ENCODE measurements around the gene MAPK13. TPM values are rescaled to one million over a fixed set of nuclear protein-coding genes. Genes with fewer than 3 reads are reported as not detected.
"Not testable (repeated sequence)": the region's sequence is repeated elsewhere in the genome, so short reads cannot be mapped to it uniquely, and the experiment has no call there.

MAPK13 gene
- total and polyA plus RNA-seq, 4 experiments from 2014 or later: 29.1 to 36.8 (median 30.0) TPM

GRCh38 chr6:36128793-36129192 is 1.5 kb upstream of the MAPK13 start:
- no peak overlapping the region for H3K4me3 ChIP-seq (ENCODE audit: low read length in 2 of 2)
- no peak for DNase-seq
- Mint-ChIP-seq H3K4me1 (peaks cover 46 to 77% (median 61%) of the 10 kb centered on the region in 4 donors), H3K9me3 (no peaks in the 10 kb centered on the region), H3K27ac (peak overlapping the region in 3 of 7 donors; percentile 10 to 90 (median 86)), H3K27me3 (no peaks in the 10 kb centered on the region), H3K4me3 (peak overlapping the region in 6 of 8 donors; percentile 67 to 75 (median 70)), H3K36me3 (peaks cover 10 to 13% of the 10 kb centered on the region in 2 donors)
- ChIA-PET POLR2A (ENCODE audit: partially characterized antibody) (no interaction called here), CTCF (ENCODE audit: partially characterized antibody) (no interaction called here)
- H3K27me3 ChIP-seq (ENCODE audit: insufficient read depth, low read length): no peaks in the 10 kb centered on the region
- intact Hi-C loops (cut with micrococcal nuclease): no loop called here
- peaks cover 73% of the 10 kb centered on the region for H3K4me1 ChIP-seq (ENCODE audit: insufficient read depth, low read length)
- H3K36me3 ChIP-seq (ENCODE audit: insufficient read depth, low read length): no peaks in the 10 kb centered on the region
- no peak overlapping the region for H3K27ac ChIP-seq (ENCODE audit: low read depth, low read length)
- no peaks in the 10 kb centered on the region for H3K9me3 ChIP-seq (ENCODE audit: control insufficient read depth in 1 of 2, low read length in 2 of 2)

- ChIA-PET CTCF (ENCODE audit: partially characterized antibody) (interaction anchor here (0.7 to 4.7 kb wide), 2 partner anchors 7 to 34 kb away, joined by 4 to 58 read pairs; no protein-coding TSS in a partner anchor), POLR2A (ENCODE audit: partially characterized antibody) (interaction anchor here (1.0 to 5.0 kb wide), 5 partner anchors 7 to 102 kb away, joined by 4 to 93 read pairs (median 37); partner anchors contain the start of genes BRPF3 and MAPK14)
- H3K4me3 ChIP-seq (ENCODE audit: low read length in 2 of 2); H3K27me3 ChIP-seq (ENCODE audit: insufficient read depth, low read length); H3K27me3 Mint-ChIP-seq; H3K9me3 ChIP-seq (ENCODE audit: control insufficient read depth in 1 of 2, low read length in 2 of 2); intact Hi-C loops (cut with micrococcal nuclease); H3K9me3 Mint-ChIP-seq; DNase-seq; H3K36me3 ChIP-seq (ENCODE audit: insufficient read depth, low read length); H3K27ac ChIP-seq (ENCODE audit: low read depth, low read length): not testable (repeated sequence)
- Mint-ChIP-seq H3K4me1 (peaks cover 45 to 73% (median 58%) of the 10 kb centered on the region in 4 donors), H3K36me3 (peaks cover 13 to 14% of the 10 kb centered on the region in 2 donors), H3K27ac (peak overlapping the region in 5 of 7 donors; percentile 10 to 93 (median 86)), H3K4me3 (peak overlapping the region; percentile 15 to 88 (median 70))
- H3K4me1 ChIP-seq (ENCODE audit: insufficient read depth, low read length): peaks cover 70% of the 10 kb centered on the region
Observed at GRCh38 chr6:36129334-36129733, 979 bp upstream of the MAPK13 start.

DNA sequence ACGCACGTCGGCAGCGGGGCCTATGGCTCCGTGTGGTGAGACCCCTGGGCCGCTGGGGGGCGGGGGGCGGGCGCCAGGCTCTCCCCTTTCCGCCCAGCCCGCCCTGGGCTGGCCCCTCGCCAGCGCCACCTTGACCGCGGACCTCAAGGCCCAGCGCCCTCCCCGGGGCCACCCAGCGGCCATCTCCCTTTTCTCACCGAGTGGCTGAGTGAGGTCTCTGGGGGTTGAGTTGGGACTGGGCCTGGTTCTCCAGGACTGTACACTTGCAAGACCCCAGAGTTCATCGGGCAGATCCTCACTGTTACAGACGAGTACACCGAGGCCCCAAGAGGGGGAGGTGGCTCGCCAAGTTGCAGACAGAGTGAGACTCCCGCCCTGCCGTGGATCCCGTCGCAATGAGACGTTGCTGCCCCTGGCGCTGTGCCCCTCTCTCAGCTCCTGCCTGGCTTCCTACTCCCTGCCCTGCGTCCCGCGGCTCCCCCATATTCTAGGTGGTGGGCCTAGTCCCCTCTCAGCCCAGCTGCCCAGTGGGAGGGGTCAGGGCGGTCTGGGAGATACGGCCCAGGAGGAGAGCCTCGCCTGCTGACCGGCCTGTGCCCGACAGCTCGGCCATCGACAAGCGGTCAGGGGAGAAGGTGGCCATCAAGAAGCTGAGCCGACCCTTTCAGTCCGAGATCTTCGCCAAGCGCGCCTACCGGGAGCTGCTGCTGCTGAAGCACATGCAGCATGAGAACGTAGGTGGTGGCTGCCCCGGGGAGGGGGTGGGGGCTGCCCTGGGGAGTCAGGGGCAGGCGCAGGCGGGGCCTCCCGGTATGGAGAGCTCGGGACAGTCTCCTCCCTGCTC is 576 bp downstream of the MAPK13 start:
- Mint-ChIP-seq H3K27ac (peak overlapping the region; percentile 88 to 93 (median 91)), H3K4me1 (peaks cover 41 to 58% (median 50%) of the 10 kb centered on the region in 4 donors), H3K36me3 (peaks cover 21 to 25% of the 10 kb centered on the region in 2 donors), H3K27me3 (no peaks in the 10 kb centered on the region), H3K4me3 (peak overlapping the region; percentile 87 to 91 (median 88)), H3K9me3 (no peaks in the 10 kb centered on the region)
- DNase-seq: peak; percentile 34 to 72 (median 38)
- H3K36me3 ChIP-seq (ENCODE audit: insufficient read depth, low read length): peaks cover 10% of the 10 kb centered on the region
- H3K27ac ChIP-seq (ENCODE audit: low read depth, low read length): peak overlapping the region; percentile 86
- intact Hi-C loops (cut with micrococcal nuclease): loop anchor here (1.0 to 2.0 kb wide), 4 partner anchors 8 to 66 kb away; partner anchors contain the start of gene BRPF3
- ChIA-PET CTCF (ENCODE audit: partially characterized antibody) (interaction anchor here (0.8 to 4.7 kb wide), 15 partner anchors 9 to 102 kb away, joined by 3 to 58 read pairs (median 6); partner anchors contain the start of gene BRPF3), POLR2A (ENCODE audit: partially characterized antibody) (interaction anchor here (0.7 to 5.0 kb wide), 20 partner anchors 8 to 311 kb away, joined by 3 to 93 read pairs (median 8); partner anchors contain the start of genes BRPF3 and MAPK14)
- H3K9me3 ChIP-seq (ENCODE audit: control insufficient read depth in 1 of 2, low read length in 2 of 2): no peaks in the 10 kb centered on the region
- peak overlapping the region; percentile 58 to 85 for H3K4me3 ChIP-seq (ENCODE audit: low read length in 2 of 2)
- no peaks in the 10 kb centered on the region for H3K27me3 ChIP-seq (ENCODE audit: insufficient read depth, low read length)
- H3K4me1 ChIP-seq (ENCODE audit: insufficient read depth, low read length): peaks cover 59% of the 10 kb centered on the region

DNA sequence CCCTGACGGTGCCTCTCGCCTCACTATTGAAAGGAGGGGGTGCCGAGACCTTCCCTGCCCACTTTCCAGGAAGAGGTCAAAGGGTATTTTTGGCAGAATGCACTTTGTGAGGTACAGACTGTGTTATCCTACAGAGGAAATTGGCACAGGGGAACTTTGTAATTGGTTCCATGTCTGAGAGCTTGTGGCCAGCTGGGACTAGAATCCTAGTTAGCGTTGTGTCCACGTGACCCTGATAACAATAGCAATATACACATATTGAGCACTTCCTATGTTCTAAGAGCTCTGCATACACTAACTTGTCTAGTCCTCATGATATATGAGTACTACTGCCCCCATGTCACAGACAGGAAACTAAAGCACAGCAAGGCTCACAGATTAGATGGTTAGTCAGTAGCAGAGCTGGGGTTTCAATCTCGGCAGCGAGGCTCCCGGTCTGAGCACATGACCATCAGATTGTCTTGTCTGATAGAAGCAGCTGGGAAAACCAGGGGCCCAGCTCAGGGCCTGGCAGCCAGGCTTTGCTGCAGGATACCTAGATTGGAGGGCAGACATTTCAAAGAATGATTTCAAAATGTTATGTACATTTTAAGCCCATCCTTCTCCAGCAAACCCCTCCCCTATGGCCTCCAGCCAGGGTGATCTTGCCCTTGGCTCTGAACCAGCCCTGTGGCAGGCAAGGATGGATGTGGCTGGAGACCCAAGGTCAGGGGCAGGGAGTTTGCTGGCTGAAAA is 1.4 kb downstream of the MAPK13 start:
- ChIA-PET POLR2A (ENCODE audit: partially characterized antibody) (interaction anchor here (0.8 to 5.0 kb wide), 19 partner anchors 8 to 310 kb away, joined by 3 to 93 read pairs (median 9); partner anchors contain the start of genes BRPF3 and MAPK14), CTCF (ENCODE audit: partially characterized antibody) (interaction anchor here (0.8 to 4.7 kb wide), 16 partner anchors 9 to 103 kb away, joined by 3 to 58 read pairs (median 6); partner anchors contain the start of gene BRPF3)
- Histone ChIP-seq H3K36me3 (ENCODE audit: insufficient read depth, low read length) (peaks cover 18% of the 10 kb centered on the region), H3K27me3 (ENCODE audit: insufficient read depth, low read length) (no peaks in the 10 kb centered on the region), H3K27ac (ENCODE audit: low read depth, low read length) (peak overlapping the region; percentile 86), H3K9me3 (ENCODE audit: control insufficient read depth in 1 of 2, low read length in 2 of 2) (no peaks in the 10 kb centered on the region), H3K4me1 (ENCODE audit: insufficient read depth, low read length) (peaks cover 52% of the 10 kb centered on the region), H3K4me3 (ENCODE audit: low read length in 2 of 2) (peak overlapping the region; percentile 58 to 85)
- Mint-ChIP-seq H3K27ac (peak overlapping the region; percentile 88 to 93 (median 91)), H3K27me3 (no peaks in the 10 kb centered on the region), H3K9me3 (no peaks in the 10 kb centered on the region), H3K4me3 (peak overlapping the region; percentile 87 to 91 (median 88)), H3K36me3 (peaks cover 25 to 32% of the 10 kb centered on the region in 2 donors), H3K4me1 (peaks cover 33 to 50% (median 43%) of the 10 kb centered on the region in 4 donors)
- intact Hi-C loops (cut with micrococcal nuclease): loop anchor here (1.0 to 2.0 kb wide), 4 partner anchors 8 to 65 kb away; partner anchors contain the start of gene BRPF3
- DNase-seq: peak; percentile 43 to 79 (median 48)

DNA sequence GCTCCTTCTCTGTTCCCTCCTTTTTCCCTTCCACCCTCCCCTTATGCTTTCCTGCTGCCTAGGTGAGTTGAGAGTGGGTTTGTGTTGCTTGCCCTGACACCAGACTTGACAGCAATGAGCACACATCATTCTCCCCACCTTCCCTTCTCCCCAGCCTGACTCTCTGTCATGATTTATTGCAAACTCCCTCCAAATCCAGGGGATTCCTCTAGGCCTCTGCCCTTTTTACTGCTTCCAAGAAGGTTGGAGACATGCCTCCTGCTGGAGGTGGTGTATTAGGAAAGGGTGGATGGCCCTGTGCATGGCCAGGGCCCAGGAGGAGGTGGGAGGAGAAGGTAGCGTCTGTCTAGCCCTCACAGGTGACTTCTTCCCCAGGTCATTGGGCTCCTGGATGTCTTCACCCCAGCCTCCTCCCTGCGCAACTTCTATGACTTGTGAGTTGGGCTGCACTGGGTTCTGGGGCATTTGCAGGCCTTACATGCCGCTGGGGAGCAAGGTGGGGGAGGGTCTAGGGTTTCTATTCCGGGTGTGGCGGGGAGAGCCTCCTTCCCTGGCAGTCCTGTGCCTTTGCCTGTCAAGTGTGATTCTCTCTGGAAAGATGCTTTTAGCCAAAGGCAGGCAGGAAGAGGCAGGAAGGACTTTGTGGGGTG is 2.1 kb downstream of the MAPK13 start:
- peaks cover 45% of the 10 kb centered on the region for H3K4me1 ChIP-seq (ENCODE audit: insufficient read depth, low read length)
- peak overlapping the region; percentile 86 for H3K27ac ChIP-seq (ENCODE audit: low read depth, low read length)
- Mint-ChIP-seq H3K27me3 (no peaks in the 10 kb centered on the region), H3K4me1 (peaks cover 27 to 44% (median 37%) of the 10 kb centered on the region in 4 donors), H3K27ac (peak overlapping the region; percentile 73 to 92 (median 89)), H3K4me3 (peak overlapping the region; percentile 61 to 88 (median 78)), H3K9me3 (no peaks in the 10 kb centered on the region), H3K36me3 (peaks cover 29 to 36% of the 10 kb centered on the region in 2 donors)
- H3K4me3 ChIP-seq (ENCODE audit: low read length in 2 of 2): peak overlapping the region in 1 of 2 donors; percentile 85
- POLR2A ChIA-PET (ENCODE audit: partially characterized antibody): interaction anchor here (0.8 to 5.0 kb wide), 15 partner anchors 7 to 105 kb away, joined by 4 to 93 read pairs (median 10); partner anchors contain the start of genes BRPF3 and MAPK14
- no peak for DNase-seq
- intact Hi-C loops (cut with micrococcal nuclease): no loop called here
- no peaks in the 10 kb centered on the region for H3K27me3 ChIP-seq (ENCODE audit: insufficient read depth, low read length)
- H3K36me3 ChIP-seq (ENCODE audit: insufficient read depth, low read length): peaks cover 22% of the 10 kb centered on the region
- no peaks in the 10 kb centered on the region for H3K9me3 ChIP-seq (ENCODE audit: control insufficient read depth in 1 of 2, low read length in 2 of 2)
- CTCF ChIA-PET (ENCODE audit: partially characterized antibody): interaction anchor here (1.0 to 4.7 kb wide), 13 partner anchors 9 to 73 kb away, joined by 3 to 58 read pairs (median 6); partner anchors contain the start of gene BRPF3

DNA sequence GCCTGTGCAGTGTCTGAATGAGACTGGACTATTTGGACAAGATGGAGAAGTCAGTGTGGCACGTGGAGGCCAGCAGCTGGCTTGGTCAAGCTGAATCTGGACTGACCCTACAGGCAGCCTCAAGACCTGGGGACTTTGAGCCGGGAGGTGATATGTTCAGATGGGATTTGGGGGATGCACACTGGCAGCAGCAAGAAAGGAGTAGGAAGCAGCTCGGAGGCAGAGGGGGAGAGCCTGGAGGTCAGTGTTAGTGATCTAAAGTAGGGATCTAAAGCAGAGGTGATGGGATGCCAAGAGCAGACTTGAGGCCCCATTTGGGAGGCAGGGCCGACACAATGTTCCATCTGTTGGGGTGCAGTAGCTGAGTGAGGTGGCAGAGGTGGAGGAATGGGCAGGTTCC is 2.8 kb downstream of the MAPK13 start:
- H3K4me3 Mint-ChIP-seq: no peak overlapping the region
- no peaks in the 10 kb centered on the region for H3K9me3 ChIP-seq (ENCODE audit: control insufficient read depth in 1 of 2, low read length in 2 of 2)

More for the DNA sequence above, 2.8 kb downstream of the MAPK13 start:
- no peaks in the 10 kb centered on the region for H3K27me3 ChIP-seq (ENCODE audit: insufficient read depth, low read length)
- ChIA-PET CTCF (ENCODE audit: partially characterized antibody) (interaction anchor here (0.9 to 4.7 kb wide), 3 partner anchors 11 to 38 kb away, joined by 3 to 58 read pairs (median 5); no protein-coding TSS in a partner anchor), POLR2A (ENCODE audit: partially characterized antibody) (interaction anchor here (4.7 to 5.0 kb wide), 2 partner anchors 11 to 106 kb away, joined by 41 to 93 read pairs; partner anchors contain the start of gene MAPK14)
- DNase-seq: no peak
- H3K4me3 ChIP-seq (ENCODE audit: low read length in 2 of 2): no peak overlapping the region
- intact Hi-C loops (cut with micrococcal nuclease): no loop called here
- Mint-ChIP-seq H3K9me3 (no peaks in the 10 kb centered on the region), H3K27me3 (no peaks in the 10 kb centered on the region), H3K27ac (peak overlapping the region; percentile 27 to 92 (median 89)), H3K4me1 (peaks cover 27 to 44% (median 37%) of the 10 kb centered on the region in 4 donors), H3K36me3 (peaks cover 29 to 39% of the 10 kb centered on the region in 2 donors)
- peaks cover 24% of the 10 kb centered on the region for H3K36me3 ChIP-seq (ENCODE audit: insufficient read depth, low read length)
- no peak overlapping the region for H3K27ac ChIP-seq (ENCODE audit: low read depth, low read length)
- peaks cover 37% of the 10 kb centered on the region for H3K4me1 ChIP-seq (ENCODE audit: insufficient read depth, low read length)

All from CD4-positive, alpha-beta memory T cell (primary cell).